NT2/D1 (cell line): ENCODE data around the gene BBS7.

ENCODE experiments used
- SUZ12 ChIP-seq: IDR thresholded peaks from 2 replicates; pipeline ENCODE4 v1.6.1; 2011; ENCODE audit not compliant: insufficient read length, insufficient read depth; ENCODE audit errors: extremely low read depth
- YY1 ChIP-seq: IDR thresholded peaks from 2 replicates; pipeline ENCODE4 v1.6.1; 2011; ENCODE audit not compliant: insufficient read length, insufficient read depth
- ZNF274 ChIP-seq: IDR thresholded peaks from 2 replicates; pipeline ENCODE4 v1.6.1; 2011; ENCODE audit warnings: mild to moderate bottlenecking, low read depth, low read length

DNA sequence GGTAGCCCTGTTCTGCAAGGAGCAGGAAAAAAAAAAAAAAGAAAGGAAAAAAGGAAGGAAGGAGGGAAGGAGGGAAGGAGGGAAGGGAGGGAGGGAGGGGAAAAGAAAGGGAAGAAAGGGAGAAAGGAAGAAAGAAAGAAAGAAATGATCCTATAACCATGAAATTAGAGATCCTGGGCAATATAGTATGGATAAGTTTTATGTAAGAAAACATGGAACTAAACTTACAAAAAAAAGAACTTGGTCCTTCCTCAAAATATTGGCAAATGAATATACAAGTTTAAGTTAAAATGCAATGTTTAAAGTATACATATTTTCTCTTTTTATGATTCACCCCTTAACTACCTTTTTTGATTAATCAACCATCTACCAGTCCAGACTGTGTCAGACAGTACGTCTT lies 18.9 kb downstream of the BBS7 start:
- no peak for TF ChIP-seq YY1
- TF ChIP-seq SUZ12 = no peak
- TF ChIP-seq ZNF274 = no peak
